CD4-positive, alpha-beta T cell treated with Interleukin-15 for 1 hour (primary cell): Measurements from ENCODE around the gene NSL1.

Experiments used
- DNase-seq: peaks from one replicate; pipeline ENCODE4 v3.0.0-alpha.2; 2020

Gene NSL1

GRCh38 chr1:212701910-212702309 lies 89.7 kb downstream of the NSL1 start:
- DNase-seq, result no peak

GRCh38 chr1:212700892-212701819 lies 90.4 kb downstream of the NSL1 start:
- DNase-seq, result no peak

GRCh38 chr1:212700223-212700891 lies 91.2 kb downstream of the NSL1 start:
- DNase-seq, result peak; percentile 27

DNA sequence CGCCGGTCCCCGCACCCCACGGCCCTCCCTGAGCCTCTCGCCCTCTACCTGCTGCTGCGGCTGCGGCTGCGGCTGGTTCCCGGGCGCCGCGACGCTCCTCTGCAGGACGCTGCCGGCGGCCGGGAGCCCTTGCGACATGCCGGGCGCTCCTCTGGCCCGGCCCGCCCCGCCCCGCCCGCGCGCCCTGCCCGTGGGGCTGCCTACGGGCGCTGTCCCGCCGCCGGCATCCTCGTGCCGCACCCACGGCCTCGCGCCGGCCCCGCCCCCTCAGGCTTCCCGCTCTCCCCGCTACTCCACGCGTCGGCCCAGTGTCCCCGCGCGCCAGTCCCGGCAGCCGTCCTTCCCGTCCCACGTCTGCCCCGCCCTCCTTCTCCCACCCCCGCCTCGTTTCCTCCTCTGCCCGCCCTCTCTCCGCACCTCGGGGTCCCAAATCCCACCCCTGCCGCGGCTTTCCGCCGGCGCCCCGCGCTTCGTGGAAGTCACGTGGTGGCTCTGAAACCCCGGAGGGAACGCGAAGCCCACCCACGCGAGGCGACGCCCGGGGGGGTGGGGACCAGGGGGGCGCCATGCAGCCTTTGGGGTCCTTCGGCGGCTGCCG lies 91.9 kb downstream of the NSL1 start, which contains the start of gene BATF3:
Gene BATF3, minus strand, starts transcription at position 216 of the 598 bp plus-strand sequence. Its CDS starts 78 bp downstream, at position 138.
- peak; percentile 34 for DNase-seq

GRCh38 chr1:212699104-212699624 lies 92.4 kb downstream of the NSL1 start:
- DNase-seq, result peak; percentile 38

GRCh38 chr1:212698467-212699103 lies 93.0 kb downstream of the NSL1 start:
- DNase-seq, result no peak

GRCh38 chr1:212696721-212697331 lies 94.8 kb downstream of the NSL1 start:
- no peak for DNase-seq

- DNase-seq, result no peak
Measured at GRCh38 chr1:212692774-212693644, 98.6 kb downstream of the NSL1 start.

- DNase-seq, result no peak
Measured at GRCh38 chr1:212691561-212692071, 100.0 kb downstream of the NSL1 start.

GRCh38 chr1:212690816-212691403 lies 100.7 kb downstream of the NSL1 start:
- no peak for DNase-seq

- DNase-seq, result no peak
Measured at GRCh38 chr1:212689758-212690529, 101.6 kb downstream of the NSL1 start.

- DNase-seq, result no peak
Measured at GRCh38 chr1:212689196-212689725, 102.3 kb downstream of the NSL1 start.

- no peak for DNase-seq
Measured at GRCh38 chr1:212688341-212689047, 103.1 kb downstream of the NSL1 start.

GRCh38 chr1:212687811-212688210 lies 103.8 kb downstream of the NSL1 start:
- DNase-seq, result no peak

DNA sequence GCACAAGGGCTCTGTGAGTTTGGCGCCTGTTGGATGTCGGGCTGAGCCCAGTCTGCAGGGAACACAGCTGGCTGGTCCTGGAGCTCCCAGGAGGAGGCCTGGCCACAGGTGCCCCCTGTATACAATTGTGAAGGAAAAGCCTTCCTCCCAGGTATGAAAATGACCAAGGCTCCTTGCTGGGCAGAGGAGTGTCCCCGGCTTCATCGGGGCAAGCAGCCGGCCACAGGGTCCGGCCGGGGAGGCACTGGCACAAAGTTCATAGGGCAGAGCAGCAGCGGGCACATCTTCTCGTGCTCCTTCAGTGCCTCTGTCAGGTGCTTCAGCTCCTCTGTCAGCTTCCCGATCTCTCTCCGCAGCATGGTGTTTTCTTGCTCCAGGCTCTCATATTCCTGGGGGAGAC lies 105.0 kb downstream of the NSL1 start:
- DNase-seq, result no peak

GRCh38 chr1:212686069-212686468 lies 105.5 kb downstream of the NSL1 start:
- DNase-seq, result no peak

DNA sequence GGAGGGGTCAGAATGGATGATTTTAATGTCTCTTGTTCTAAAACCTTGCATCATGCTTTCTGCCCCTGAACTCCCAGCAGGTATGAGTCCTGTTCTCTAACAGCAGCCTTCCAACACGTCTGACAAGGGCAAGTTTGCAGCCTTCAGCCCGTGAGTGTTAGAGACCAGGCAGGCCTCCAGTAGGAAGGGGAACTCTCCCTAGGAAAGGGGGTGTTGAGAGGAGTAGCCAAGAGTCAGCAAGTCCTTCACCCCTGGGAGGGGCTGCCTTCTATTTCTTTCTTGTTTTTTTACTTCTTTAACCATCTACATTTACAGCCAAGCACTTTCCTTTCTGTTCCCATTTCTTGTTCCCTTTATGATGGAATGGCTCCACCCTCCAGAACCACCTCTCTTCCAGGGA lies 106.1 kb downstream of the NSL1 start:
- no peak for DNase-seq

DNA sequence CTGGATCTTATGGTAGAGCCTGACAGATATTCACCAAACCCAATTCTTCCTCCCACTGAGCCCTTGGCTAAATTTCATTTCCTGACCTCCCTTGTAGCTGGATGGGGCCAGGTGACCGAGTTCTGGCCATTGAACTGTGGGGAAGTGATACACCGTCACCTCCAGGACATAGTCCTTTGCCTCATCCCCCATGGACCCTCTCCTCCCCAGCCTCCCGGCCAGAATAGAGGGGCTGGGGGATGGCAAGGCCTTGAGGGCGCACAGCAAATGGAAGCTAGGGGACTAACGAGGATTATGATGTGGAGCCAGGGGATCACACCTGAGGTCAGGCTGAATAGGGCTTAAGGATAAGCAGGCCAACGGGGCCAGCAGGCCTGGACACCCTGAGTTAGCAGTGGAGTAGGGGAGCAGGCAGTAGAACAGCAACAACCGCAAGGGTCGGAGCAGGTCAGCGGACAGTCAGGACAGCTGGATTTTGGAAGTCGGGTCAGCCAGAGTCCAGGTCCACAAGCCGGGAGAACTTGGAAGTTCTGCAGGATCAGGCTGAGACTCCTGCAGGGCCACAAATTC lies 107.0 kb downstream of the NSL1 start:
- no peak for DNase-seq

DNA sequence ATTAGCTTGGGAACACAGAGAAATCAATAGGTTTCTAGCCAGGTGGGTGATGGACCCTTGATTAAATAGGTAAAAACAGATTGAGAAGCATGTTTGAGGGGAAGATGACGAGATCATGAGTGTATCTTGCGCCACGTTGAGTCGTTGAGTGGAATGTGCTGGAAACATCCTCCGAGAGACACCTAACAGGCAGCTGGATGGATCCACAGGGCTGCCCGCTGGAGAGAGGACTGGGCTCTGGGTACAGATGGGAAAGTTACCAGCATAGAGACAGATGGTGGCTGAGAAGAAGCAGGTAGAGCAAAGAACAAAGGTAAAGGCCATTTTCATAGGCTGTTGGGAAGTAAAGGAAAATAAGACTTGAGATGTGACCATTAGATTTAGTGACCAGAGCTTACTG lies 107.5 kb downstream of the NSL1 start:
- no peak for DNase-seq
